ENCODE results near the gene TMEM63B.
A peak's percentile ranks its signal among the peaks of the same experiment; 100 is the strongest.
"Not testable (repeated sequence)": the region's sequence is repeated elsewhere in the genome, so short reads cannot be mapped to it uniquely, and the experiment has no call there.

TMEM63B gene

GRCh38 chr6:44094403-44095242 lies 32.7 kb upstream of the TMEM63B start:
- DNase-seq = no peak

GRCh38 chr6:44095243-44095623 lies 32.1 kb upstream of the TMEM63B start:
- DNase-seq = not testable (repeated sequence)

- DNase-seq = peak; percentile 73
Observed at GRCh38 chr6:44096612-44097011, 30.7 kb upstream of the TMEM63B start.

DNA sequence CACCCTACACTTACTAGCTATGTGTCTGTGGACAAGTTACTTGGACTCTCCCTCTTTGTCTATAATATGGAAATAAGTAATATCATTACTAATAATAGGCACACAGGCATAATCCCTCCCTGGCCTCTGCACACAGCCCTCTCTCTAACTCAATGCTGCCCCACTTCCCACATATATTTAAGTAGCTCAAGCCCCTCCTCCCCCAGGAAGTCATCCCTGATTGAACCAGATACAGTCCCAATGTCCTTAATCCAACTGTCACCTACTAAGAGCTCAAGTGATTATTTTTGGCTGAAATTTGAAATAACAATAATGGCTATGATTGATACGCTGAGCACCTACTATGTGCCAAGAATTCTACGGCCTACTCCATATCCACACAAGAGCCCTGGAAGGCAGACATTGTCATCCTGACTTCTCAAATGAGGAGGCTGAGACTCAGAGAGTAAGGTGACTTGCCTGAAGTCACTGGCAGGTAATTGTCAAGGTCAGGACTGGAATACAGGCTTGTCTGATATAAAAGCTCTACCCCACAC lies 29.5 kb upstream of the TMEM63B start:
- DNase-seq = no peak

GRCh38 chr6:44099192-44099591 lies 28.2 kb upstream of the TMEM63B start:
- no peak for DNase-seq

- no peak for DNase-seq
Observed at GRCh38 chr6:44100088-44100550, 27.2 kb upstream of the TMEM63B start.

DNA sequence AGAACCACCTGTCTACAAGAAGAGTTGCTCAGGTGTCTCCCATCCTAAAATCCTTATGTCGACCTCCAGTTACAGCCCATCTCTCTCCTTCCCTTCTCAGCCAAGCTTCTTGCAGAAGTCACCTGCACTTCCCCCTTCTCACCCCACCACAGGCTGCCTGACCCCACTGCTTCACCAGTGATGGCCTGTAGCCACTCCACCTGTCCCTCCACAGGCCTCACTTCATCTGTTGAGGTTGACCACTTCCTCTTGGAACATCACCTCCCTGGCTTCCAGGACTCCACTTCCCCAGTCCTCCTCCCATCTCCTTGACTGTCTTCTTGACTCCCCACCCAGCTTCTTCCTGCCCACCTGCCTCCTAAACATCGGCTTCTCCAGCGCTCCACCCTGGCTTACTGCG lies 25.5 kb upstream of the TMEM63B start:
- DNase-seq = no peak

DNA sequence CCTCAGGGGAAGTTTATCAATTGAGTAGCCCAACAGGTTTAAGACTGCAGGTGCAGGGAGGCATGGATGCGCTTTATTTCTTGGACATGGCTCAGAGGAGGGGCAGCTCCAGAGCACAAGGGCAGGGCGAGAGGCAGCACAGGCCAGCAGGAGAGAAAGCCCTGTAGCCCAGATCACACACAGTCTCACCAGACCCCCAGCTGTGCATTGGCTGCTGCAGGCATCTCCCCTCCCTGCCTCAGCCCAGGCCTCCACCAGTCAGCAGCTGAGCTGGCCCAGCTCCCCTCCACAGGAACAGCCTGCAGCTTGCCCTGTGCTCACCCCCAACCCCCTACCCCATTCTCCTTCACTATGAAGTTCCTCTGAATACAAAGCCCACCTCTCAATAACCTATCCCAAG lies 24.8 kb upstream of the TMEM63B start:
- no peak for DNase-seq

- no peak for DNase-seq
Observed at GRCh38 chr6:44104481-44105021, 22.8 kb upstream of the TMEM63B start.

DNA sequence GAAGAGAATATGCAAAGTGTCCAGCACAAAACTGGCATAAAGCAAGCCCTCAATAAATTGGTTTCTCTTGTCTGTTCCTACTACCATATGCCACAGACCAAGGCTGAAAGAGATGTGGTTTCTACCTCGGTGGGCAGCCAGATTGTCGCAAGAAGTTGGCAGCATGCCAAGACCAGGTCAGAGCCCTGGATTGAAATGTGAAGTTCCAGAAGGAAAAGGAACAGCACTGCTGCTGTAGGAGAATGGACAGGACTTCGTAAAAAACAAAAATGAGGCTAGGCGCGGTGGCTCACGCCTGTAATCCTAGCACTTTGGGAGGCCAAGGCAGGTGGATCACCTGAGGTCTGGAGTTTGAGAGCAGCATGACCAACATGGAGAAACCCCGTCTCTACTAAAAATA lies 22.2 kb upstream of the TMEM63B start:
- no peak for DNase-seq

DNA sequence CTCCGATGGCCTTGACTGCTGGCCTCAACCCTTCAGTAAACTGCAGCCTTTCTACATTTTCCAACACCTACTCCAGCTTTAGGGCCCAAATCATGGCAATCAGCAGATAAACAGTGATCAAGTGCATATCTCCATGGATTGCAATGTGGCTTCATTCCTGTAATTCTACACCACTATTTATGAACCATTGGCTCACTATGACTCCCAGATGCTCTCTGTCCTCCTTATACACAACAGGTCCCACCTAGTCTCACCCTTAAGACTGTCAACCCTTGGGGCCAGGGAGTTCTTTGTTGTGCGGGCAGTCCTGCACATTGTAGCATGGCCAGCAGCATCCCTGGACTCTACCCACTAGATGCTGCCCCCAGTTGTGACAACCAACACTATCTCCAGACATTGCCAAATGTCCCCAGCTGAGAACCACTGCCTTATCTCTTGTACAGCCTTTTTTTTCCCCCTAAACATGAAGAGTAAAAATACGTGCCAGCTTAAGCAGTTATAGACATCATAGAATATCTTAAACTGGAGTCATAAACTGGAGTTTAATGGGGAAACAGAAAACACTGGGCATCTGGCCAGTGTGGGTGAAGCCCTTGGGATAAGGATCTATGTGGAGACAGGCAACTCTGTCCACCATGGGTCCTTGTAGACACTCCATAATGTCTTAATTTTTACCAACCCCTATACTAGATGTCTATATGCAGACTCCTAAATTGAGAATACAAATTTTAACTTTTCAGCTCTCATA lies 21.2 kb upstream of the TMEM63B start:
- DNase-seq = no peak

GRCh38 chr6:44107017-44107416 lies 20.3 kb upstream of the TMEM63B start:
- no peak for DNase-seq

DNA sequence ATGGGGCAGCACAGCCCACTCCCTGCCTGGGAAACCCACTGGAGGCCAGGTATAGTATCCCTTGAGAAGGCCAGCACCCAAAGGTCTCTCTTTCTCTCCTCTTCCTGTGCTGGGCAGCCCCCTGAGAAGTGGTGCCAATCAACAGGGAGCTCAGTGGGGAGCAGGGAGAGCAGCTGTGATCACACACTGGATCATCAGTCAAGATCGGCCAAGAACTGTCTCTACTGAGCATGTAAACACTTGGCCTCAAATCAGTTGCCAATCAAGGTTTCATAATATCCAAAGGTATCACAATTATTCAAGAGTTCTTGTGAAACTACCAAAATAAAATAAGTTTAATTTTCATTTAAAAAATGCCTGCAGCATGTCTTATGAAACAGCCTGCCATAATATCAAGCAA lies 18.9 kb upstream of the TMEM63B start:
- no peak for DNase-seq

GRCh38 chr6:44109212-44109611 lies 18.1 kb upstream of the TMEM63B start:
- no peak for DNase-seq

DNA sequence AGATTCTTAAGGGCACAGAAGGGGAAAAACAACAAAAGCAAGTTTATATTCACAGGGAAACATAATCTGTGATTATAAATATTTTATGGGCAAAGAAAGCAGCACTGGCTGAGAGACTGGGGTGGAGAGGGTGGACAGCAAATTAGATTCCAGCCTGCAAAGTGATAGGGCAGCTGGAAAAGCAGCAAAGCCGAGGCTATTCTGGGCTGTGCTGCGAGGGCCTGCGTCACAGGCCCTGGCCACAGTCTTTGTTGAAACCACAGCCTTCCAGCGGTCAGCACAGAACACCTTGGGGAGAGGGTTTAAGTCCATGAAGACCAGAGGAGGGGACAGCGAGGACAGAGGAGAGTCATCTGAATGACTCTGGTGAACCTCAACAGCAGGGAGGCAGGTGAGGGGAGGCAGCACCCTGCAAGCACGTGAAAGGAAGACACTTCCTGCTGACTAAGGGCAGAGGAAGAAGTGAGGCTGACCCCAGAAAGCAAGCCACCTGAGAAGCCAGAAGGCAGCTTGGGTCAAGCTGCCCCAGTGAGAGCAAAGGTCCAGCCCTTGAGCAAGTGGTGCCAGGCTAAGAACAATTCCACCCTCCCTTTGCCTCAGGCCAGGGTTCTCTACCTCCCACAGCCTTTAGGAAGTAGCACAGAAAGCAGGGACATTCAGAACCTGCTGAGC lies 17.2 kb upstream of the TMEM63B start:
- no peak for DNase-seq

DNA sequence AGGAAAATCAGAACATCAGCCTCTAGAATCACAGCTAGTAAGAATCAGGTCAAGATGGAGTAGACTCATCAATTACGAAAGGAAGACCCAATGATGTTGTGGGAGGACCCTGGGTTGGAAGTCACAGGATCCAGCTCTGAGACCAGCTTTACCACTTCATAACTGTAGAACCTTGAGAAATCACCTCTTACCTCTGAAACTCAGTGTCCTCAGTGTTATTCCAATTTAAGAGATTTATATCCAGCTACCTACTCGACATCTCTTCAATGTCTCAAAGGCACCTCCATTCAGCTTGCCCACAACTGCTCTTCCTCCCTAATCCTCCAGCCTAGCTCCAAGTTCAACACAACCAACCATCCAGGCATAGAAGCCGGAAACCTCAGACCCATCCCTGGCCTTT lies 16.4 kb upstream of the TMEM63B start:
- no peak for DNase-seq

- no peak for DNase-seq
Observed at GRCh38 chr6:44111434-44112417, 15.6 kb upstream of the TMEM63B start.

DNA sequence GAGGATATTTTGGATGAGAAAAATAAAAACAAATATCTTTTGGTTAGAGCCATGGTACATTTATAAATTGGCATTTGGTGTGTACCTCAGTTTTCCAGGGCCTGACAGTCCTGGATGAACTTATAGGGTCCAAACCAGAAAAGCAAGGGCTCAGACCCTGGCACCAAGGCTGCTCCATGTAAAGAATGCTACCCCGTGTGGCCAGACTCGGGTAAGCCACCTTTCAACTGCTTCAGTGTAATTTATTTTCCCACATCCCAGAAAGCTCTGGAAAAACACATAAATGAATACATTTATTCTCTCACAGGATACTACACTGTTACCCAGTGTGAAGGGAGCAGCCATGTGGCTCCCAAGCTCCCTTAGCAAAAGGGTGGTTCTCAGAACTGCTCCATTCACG lies 13.9 kb upstream of the TMEM63B start:
- DNase-seq = no peak

- DNase-seq = peak; percentile 56
Observed at GRCh38 chr6:44115866-44116265, 11.5 kb upstream of the TMEM63B start.

- DNase-seq = no peak
Observed at GRCh38 chr6:44116641-44117382, 10.5 kb upstream of the TMEM63B start.

Data from left hindlimb (tissue), 1 donor.